ENCODE measurements around the gene MAGEB17.

DNA sequence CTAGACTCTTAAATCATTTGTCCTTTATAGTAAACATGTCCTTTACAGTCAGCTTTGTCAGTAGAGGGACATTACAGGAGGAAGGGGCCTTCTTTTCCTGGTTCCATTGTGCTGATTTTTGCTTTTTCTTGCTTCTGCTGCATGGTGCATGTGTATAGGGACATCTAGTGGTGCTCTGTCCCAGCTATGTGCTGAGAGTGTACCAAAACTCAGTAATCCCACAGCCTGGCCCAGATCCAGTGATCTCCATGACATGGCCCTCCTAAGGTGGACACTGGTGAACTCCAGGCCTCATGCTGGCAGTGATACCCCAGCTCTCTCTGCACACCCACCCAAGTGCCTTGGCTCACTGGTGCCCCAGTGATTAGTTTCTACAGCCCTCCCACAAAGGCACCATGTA is 45.2 kb downstream of the MAGEB17 start:
- TF ChIP-seq, protein P1, sequence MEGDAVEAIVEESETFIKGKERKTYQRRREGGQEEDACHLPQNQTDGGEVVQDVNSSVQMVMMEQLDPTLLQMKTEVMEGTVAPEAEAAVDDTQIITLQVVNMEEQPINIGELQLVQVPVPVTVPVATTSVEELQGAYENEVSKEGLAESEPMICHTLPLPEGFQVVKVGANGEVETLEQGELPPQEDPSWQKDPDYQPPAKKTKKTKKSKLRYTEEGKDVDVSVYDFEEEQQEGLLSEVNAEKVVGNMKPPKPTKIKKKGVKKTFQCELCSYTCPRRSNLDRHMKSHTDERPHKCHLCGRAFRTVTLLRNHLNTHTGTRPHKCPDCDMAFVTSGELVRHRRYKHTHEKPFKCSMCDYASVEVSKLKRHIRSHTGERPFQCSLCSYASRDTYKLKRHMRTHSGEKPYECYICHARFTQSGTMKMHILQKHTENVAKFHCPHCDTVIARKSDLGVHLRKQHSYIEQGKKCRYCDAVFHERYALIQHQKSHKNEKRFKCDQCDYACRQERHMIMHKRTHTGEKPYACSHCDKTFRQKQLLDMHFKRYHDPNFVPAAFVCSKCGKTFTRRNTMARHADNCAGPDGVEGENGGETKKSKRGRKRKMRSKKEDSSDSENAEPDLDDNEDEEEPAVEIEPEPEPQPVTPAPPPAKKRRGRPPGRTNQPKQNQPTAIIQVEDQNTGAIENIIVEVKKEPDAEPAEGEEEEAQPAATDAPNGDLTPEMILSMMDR (IDR thresholded peaks at IDR 0.05) = no peak
- TF ChIP-seq POLR2A (IDR thresholded peaks at IDR 0.05) = no peak

Measured in breast epithelium (tissue), 3 donors.